COLO829 (cell line): ENCODE measurements around the gene NEUROD6.

ENCODE experiments used
- DNase-seq: peaks from one replicate; pipeline ENCODE4 v3.0.0; 2012; ENCODE audit warnings: low spot score

NEUROD6 gene

GRCh38 chr7:31333291-31333690 is 7.2 kb downstream of the NEUROD6 start:
- DNase-seq, result no peak

DNA sequence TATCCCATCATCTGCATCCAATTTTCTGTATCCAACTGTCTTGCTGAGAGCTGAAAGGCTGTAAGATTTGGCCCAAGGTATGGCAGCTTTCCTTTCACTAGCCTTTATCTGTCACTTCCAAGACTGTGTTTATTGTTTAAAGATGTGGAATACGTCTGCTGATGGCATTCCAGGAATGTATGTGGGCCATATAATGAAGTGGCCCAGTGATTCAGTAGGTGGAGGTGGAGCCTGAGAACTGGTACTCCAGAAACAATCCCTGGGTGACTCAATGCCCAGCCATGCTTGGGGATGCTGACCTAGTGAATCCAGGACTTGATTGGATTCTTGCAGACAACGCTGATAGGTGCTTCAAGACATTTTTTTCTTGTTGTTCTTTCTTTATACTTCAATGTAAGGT is 13.5 kb downstream of the NEUROD6 start:
- peak; percentile 6 for DNase-seq

DNA sequence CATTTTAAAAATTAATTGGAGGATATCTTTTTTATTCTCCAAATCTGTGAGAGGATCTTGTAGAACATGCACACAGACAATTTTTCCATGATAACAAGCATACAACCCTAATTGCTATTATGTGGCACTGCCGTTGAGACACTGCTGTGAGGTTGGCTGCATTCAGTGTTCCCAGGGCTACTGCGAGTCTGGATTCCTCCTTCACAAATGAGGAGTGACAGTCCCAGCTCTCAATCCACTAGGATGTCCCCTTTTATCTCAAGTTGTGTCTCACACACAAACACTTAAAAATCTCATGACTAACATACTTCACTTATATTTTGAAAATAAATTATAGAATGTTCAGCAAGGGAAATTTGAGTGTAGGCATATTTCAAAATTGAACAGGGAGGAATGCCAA is 14.1 kb downstream of the NEUROD6 start:
- DNase-seq, result no peak

- DNase-seq, result no peak
Measured at GRCh38 chr7:31323101-31323500, 17.4 kb downstream of the NEUROD6 start.

DNA sequence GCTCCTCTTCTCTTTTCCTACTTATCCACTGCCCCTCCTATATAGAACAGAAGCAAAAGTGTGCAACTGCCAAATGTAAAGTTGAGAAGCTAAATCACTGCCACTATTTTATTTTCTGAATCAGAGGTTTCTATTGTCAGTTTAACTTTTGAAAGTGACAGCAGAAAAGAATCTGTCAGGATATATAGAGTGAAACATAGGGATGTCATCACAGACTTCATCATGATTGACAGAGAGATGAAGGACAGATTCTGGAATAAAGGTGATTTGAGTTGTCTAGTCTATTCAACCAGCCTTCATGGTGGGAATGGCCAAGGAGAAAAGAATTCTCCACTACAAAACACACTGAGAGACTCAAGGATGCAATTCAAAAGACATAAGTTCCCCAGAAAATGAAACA is 19.9 kb downstream of the NEUROD6 start:
- DNase-seq, result no peak

DNA sequence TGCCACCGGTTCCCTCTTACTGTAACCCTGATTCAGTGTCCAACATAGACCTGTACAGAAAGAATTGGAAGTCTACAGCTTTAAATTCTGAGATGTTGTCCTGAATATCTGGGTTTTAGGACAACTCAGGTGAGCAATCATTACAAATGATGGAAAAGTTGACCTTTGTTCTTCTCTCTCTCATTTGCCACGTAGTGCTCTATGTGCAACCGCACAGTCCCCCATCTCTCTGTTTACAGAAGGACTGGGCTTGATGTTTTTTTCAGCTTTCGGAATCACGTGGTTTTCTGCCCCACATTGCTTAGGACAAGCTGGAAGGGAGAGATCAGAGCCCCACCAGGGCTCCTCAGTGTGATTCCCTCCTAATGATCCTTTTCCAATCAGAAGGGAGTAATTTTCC is 22.2 kb downstream of the NEUROD6 start:
- no peak for DNase-seq

DNA sequence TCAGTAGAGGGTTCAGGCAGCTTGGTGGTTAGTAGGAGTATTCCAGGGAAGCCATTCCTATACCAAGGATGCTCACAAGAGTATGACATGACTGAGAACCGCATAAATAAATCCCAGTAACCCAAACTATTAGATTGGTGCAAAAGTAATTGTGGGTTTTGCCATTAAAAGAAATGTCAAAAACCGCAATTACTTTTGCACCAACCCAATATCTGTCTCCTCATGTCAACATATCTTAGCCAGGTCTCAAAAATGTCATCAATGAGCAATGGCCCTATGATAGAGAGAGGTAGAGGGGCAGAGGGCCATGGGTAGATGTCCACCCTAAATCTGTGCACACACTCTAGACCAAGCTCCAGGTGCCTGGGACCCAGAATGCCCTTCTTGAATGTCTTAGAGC is 23.6 kb downstream of the NEUROD6 start:
- DNase-seq, result no peak

DNA sequence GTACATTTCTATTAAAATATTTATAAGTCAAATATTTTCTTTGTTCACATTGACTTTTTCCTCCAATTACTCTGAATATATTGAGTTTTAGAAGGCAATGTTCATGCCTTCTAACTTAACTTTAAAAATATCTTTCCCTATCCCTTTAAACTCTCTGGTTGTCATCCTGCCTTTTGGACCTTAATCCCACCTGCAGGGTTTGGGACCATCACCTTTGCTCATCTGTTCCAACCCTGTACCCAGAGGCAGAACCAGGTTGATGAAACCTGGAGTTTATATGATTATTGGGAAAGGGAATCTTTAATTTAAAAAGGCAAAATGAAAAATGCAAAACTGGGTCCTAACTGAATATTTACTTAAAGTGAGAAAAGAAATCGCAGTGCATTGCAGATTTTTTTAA is 24.8 kb downstream of the NEUROD6 start:
- DNase-seq, result no peak

GRCh38 chr7:31314781-31315180 is 25.7 kb downstream of the NEUROD6 start:
- no peak for DNase-seq

- DNase-seq, result no peak
Measured at GRCh38 chr7:31312889-31313288, 27.6 kb downstream of the NEUROD6 start.

- DNase-seq, result no peak
Measured at GRCh38 chr7:31311552-31311951, 29.0 kb downstream of the NEUROD6 start.

DNA sequence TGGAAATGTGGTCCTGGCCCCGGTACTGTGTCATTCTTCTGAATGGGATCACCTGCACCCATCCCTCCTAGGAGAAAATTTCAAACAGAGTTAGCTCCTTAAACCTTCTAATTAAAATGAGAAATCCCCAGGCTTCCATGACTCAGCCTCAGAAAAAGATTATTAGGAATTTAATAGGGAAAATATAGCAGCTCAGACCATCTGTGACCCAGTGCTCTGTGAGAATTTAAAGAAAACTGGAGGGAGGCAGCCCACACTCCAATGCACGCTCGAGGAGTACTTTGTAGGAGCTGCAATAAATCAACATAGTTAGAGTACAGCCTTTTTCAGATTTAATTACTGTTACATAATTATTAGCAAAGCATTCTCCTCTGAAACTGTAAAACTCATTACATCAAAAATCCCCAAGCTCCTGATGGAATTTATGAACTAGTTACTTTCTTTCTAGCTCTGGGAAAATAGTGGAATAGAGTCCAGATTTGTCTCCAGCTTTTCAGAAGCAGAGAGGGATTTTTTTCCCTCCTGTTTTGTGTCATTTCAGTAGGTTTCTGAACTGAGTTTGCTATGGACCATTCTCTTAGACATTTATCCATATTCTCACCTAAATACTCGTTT is 30.1 kb downstream of the NEUROD6 start:
- no peak for DNase-seq

DNA sequence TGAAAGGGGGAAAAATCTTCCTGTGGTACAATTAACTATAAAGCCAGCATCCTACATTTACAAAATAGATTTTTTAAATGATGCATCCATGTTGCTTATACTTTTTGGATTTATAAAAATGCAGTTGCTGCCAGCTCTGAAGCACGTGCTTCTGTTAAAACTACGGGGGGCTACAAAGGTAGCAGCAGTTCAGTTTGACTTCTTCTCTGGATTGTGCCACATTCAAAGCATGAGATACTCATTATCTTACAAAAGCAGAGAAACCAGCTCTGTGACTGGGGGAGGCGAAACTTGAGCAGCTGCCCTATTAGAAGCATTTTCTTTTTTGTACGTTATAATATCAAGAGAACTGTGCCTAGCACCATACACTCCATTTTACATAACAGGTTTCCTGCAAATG is 31.1 kb downstream of the NEUROD6 start:
- DNase-seq, result no peak

GRCh38 chr7:31308652-31309051 is 31.9 kb downstream of the NEUROD6 start:
- DNase-seq, result no peak

- DNase-seq, result no peak
Measured at GRCh38 chr7:31307972-31308371, 32.6 kb downstream of the NEUROD6 start.

GRCh38 chr7:31305260-31305659 is 35.3 kb downstream of the NEUROD6 start:
- no peak for DNase-seq

GRCh38 chr7:31304446-31304845 is 36.1 kb downstream of the NEUROD6 start:
- DNase-seq, result no peak

- DNase-seq, result no peak
Measured at GRCh38 chr7:31302356-31302755, 38.2 kb downstream of the NEUROD6 start.

DNA sequence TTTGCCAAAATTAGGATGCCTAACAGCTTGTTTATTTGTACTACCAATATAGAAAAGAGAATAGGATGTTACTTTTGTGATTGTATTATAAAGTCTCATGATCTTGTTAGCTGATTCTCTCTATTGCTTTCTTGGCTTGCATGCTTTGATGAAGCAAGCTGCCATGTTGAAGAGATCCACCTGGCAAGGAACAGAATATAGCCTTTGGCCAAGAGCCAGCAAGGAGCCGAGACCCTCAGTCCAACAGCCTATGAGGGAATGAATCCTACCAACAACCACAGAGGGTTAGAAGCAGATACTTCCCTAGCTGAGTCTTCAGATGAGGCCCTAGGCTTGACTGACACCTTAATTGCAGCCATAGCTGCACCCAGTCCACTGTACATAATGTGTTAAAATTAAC is 41.2 kb downstream of the NEUROD6 start:
- DNase-seq, result no peak

GRCh38 chr7:31290601-31291000 is 49.9 kb downstream of the NEUROD6 start:
- no peak for DNase-seq
